Parathyroid adenoma (tissue), 2 donors: Measurements from ENCODE around the gene SH3PXD2B.

Experiments used
- H2AFZ ChIP-seq: fragments of 300-600 bp; sonication (generic); one replicate; pipeline ENCODE4 v1.7.0; 2017; ENCODE audit warnings: antibody characterized with exemption, mild to moderate bottlenecking
- H3K27ac ChIP-seq: fragments of 300-600 bp; sonication (generic); one replicate; pipeline ENCODE4 v1.7.0; 2017
- H3K27me3 ChIP-seq: fragments of 300-600 bp; sonication (generic); one replicate; pipeline ENCODE4 v1.7.0; 2017; ENCODE audit warnings: low read length; ENCODE audit not compliant: control insufficient read depth, insufficient read depth
- H3K36me3 ChIP-seq: fragments of 300-600 bp; sonication (generic); one replicate; pipeline ENCODE4 v1.7.0; 2017; ENCODE audit warnings: low read length; ENCODE audit not compliant: control insufficient read depth, insufficient read depth
- H3K4me1 ChIP-seq: fragments of 300-600 bp; sonication (generic); one replicate; pipeline ENCODE4 v1.7.0; 2017; ENCODE audit warnings: control low read depth
- H3K4me2 ChIP-seq: fragments of 300-600 bp; sonication (generic); one replicate; pipeline ENCODE4 v1.7.0; 2017; ENCODE audit warnings: low read length
- H3K4me3 ChIP-seq: fragments of 300-600 bp; sonication (generic); one replicate; pipeline ENCODE4 v1.7.0; 2017; ENCODE audit warnings: low read depth, low read length
- H3K79me2 ChIP-seq: fragments of 300-600 bp; sonication (generic); one replicate; pipeline ENCODE4 v1.7.0; 2017; ENCODE audit warnings: control low read depth
- H3K9ac ChIP-seq: fragments of 300-600 bp; sonication (generic); one replicate; pipeline ENCODE4 v1.7.0; 2017; ENCODE audit warnings: mild to moderate bottlenecking
- H3K9me3 ChIP-seq: fragments of 300-600 bp; sonication (generic); one replicate; pipeline ENCODE4 v1.7.0; 2017; ENCODE audit warnings: low read length; ENCODE audit not compliant: control insufficient read depth
- CTCF ChIP-seq: fragments of 300-600 bp; sonication (generic); IDR thresholded peaks from one replicate; pipeline ENCODE4 v1.7.0; 2017; ENCODE audit warnings: antibody characterized with exemption, mild to moderate bottlenecking
- donor health status: primary hyperparathyroidism.

Gene SH3PXD2B

GRCh38 chr5:172396220-172396619, 58.1 kb downstream of the SH3PXD2B start:
- H3K9ac ChIP-seq: no peak overlapping the region
- H3K4me1 ChIP-seq: no peaks in the 10 kb centered on the region
- no peak overlapping the region for H3K4me3 ChIP-seq
- H3K36me3 ChIP-seq: no peaks in the 10 kb centered on the region
- H3K4me2 ChIP-seq: no peak overlapping the region
- H3K9me3 ChIP-seq: no peaks in the 10 kb centered on the region
- H3K27me3 ChIP-seq: no peaks in the 10 kb centered on the region
- H2AFZ ChIP-seq: no peak overlapping the region
- H3K79me2 ChIP-seq: no peaks in the 10 kb centered on the region
- no peak overlapping the region for H3K27ac ChIP-seq
- TF ChIP-seq CTCF: no peak

GRCh38 chr5:172395483-172395882, 58.8 kb downstream of the SH3PXD2B start:
- H3K27ac ChIP-seq: no peak overlapping the region
- H3K27me3 ChIP-seq: no peaks in the 10 kb centered on the region
- no peaks in the 10 kb centered on the region for H3K9me3 ChIP-seq
- no peak for TF ChIP-seq CTCF
- no peaks in the 10 kb centered on the region for H3K79me2 ChIP-seq
- no peaks in the 10 kb centered on the region for H3K4me1 ChIP-seq
- H3K9ac ChIP-seq: no peak overlapping the region
- no peak overlapping the region for H2AFZ ChIP-seq
- no peak overlapping the region for H3K4me3 ChIP-seq
- no peak overlapping the region for H3K4me2 ChIP-seq
- H3K36me3 ChIP-seq: no peaks in the 10 kb centered on the region

GRCh38 chr5:172389578-172390112, 64.7 kb downstream of the SH3PXD2B start:
- no peaks in the 10 kb centered on the region for H3K27me3 ChIP-seq
- H3K36me3 ChIP-seq: no peaks in the 10 kb centered on the region
- H3K9ac ChIP-seq: no peak overlapping the region
- H3K4me3 ChIP-seq: no peak overlapping the region
- no peak overlapping the region for H3K27ac ChIP-seq
- no peaks in the 10 kb centered on the region for H3K79me2 ChIP-seq
- no peak for TF ChIP-seq CTCF
- H2AFZ ChIP-seq: no peak overlapping the region
- no peaks in the 10 kb centered on the region for H3K9me3 ChIP-seq
- no peak overlapping the region for H3K4me2 ChIP-seq
- no peaks in the 10 kb centered on the region for H3K4me1 ChIP-seq

GRCh38 chr5:172388246-172388733, 66.0 kb downstream of the SH3PXD2B start:
- H3K4me1 ChIP-seq: no peaks in the 10 kb centered on the region
- no peak overlapping the region for H3K4me2 ChIP-seq
- H3K9me3 ChIP-seq: no peaks in the 10 kb centered on the region
- no peak overlapping the region for H3K4me3 ChIP-seq
- no peaks in the 10 kb centered on the region for H3K79me2 ChIP-seq
- H2AFZ ChIP-seq: no peak overlapping the region
- H3K27ac ChIP-seq: no peak overlapping the region
- no peaks in the 10 kb centered on the region for H3K27me3 ChIP-seq
- no peak for TF ChIP-seq CTCF
- no peak overlapping the region for H3K9ac ChIP-seq
- H3K36me3 ChIP-seq: no peaks in the 10 kb centered on the region

GRCh38 chr5:172385707-172386106, 68.6 kb downstream of the SH3PXD2B start:
- Histone ChIP-seq H3K4me3 (no peak overlapping the region), H3K9me3 (no peaks in the 10 kb centered on the region), H3K4me2 (no peak overlapping the region), H3K27ac (no peak overlapping the region), H3K27me3 (no peaks in the 10 kb centered on the region), H3K9ac (no peak overlapping the region), H3K4me1 (no peaks in the 10 kb centered on the region), H2AFZ (no peak overlapping the region), H3K79me2 (no peaks in the 10 kb centered on the region), H3K36me3 (no peaks in the 10 kb centered on the region)
- TF ChIP-seq CTCF: no peak
